ENCODE results near the gene FABP3.
A peak's percentile ranks its signal among the peaks of the same experiment; 100 is the strongest.
"Not testable (repeated sequence)": the region's sequence is repeated elsewhere in the genome, so short reads cannot be mapped to it uniquely, and the experiment has no call there.

Gene FABP3

GRCh38 chr1:31399976-31400375 is 27.1 kb upstream of the FABP3 start:
- FAIRE-seq (no peak), DNase-seq (ENCODE audit: low spot score) (no peak)

- no peak for FAIRE-seq
Observed at GRCh38 chr1:31398246-31398645, 25.4 kb upstream of the FABP3 start.

GRCh38 chr1:31397360-31398095 is 24.7 kb upstream of the FABP3 start:
- no peak for FAIRE-seq

More at GRCh38 chr1:31398246-31398645, 25.4 kb upstream of the FABP3 start:
- DNase-seq (ENCODE audit: low spot score), result no peak

GRCh38 chr1:31396633-31397351 is 23.9 kb upstream of the FABP3 start:
- FAIRE-seq, result peak; percentile 27
- no peak for DNase-seq (ENCODE audit: low spot score)

More at GRCh38 chr1:31397360-31398095, 24.7 kb upstream of the FABP3 start:
- no peak for DNase-seq (ENCODE audit: low spot score)

- FAIRE-seq (peak; percentile 53), DNase-seq (ENCODE audit: low spot score) (peak; percentile 90)
Observed at GRCh38 chr1:31394584-31395193, 21.8 kb upstream of the FABP3 start.

- FAIRE-seq (no peak), DNase-seq (ENCODE audit: low spot score) (no peak)
Observed at GRCh38 chr1:31393463-31393862, 20.6 kb upstream of the FABP3 start.

GRCh38 chr1:31390071-31390470 is 17.2 kb upstream of the FABP3 start:
- FAIRE-seq, result no peak
- no peak for DNase-seq (ENCODE audit: low spot score)

GRCh38 chr1:31389616-31390015 is 16.7 kb upstream of the FABP3 start:
- no peak for FAIRE-seq
- no peak for DNase-seq (ENCODE audit: low spot score)

GRCh38 chr1:31387612-31388011 is 14.7 kb upstream of the FABP3 start:
- FAIRE-seq (peak; percentile 87), DNase-seq (ENCODE audit: low spot score) (no peak)

GRCh38 chr1:31386576-31387243 is 13.8 kb upstream of the FABP3 start:
- peak; percentile 5 for FAIRE-seq

GRCh38 chr1:31383967-31384366 is 11.1 kb upstream of the FABP3 start:
- DNase-seq (ENCODE audit: low spot score), result no peak
- no peak for FAIRE-seq

More at GRCh38 chr1:31386576-31387243, 13.8 kb upstream of the FABP3 start:
- DNase-seq (ENCODE audit: low spot score), result not testable (repeated sequence)

- FAIRE-seq, result no peak
- no peak for DNase-seq (ENCODE audit: low spot score)
Observed at GRCh38 chr1:31382379-31382989, 9.6 kb upstream of the FABP3 start.

- no peak for DNase-seq (ENCODE audit: low spot score)
- FAIRE-seq, result peak; percentile 82
Observed at GRCh38 chr1:31381394-31382294, 8.8 kb upstream of the FABP3 start.

- DNase-seq (ENCODE audit: low spot score) (no peak), FAIRE-seq (no peak)
Observed at GRCh38 chr1:31380181-31380580, 7.3 kb upstream of the FABP3 start.

GRCh38 chr1:31378001-31378400 is 5.1 kb upstream of the FABP3 start:
- FAIRE-seq (no peak), DNase-seq (ENCODE audit: low spot score) (no peak)

- DNase-seq (ENCODE audit: low spot score) (no peak), FAIRE-seq (no peak)
Observed at GRCh38 chr1:31377364-31377863, 4.5 kb upstream of the FABP3 start.

GRCh38 chr1:31376375-31377134 is 3.7 kb upstream of the FABP3 start:
- FAIRE-seq (no peak), DNase-seq (ENCODE audit: low spot score) (peak; percentile 75)

GRCh38 chr1:31374511-31375196 is 1.8 kb upstream of the FABP3 start:
- DNase-seq (ENCODE audit: low spot score), result no peak
- no peak for FAIRE-seq

Data from urothelium cell line (cell line).